ENCODE results near the gene DCLK1. TPM values are rescaled to one million over a fixed set of nuclear protein-coding genes. Genes with fewer than 3 reads are reported as not detected.

DCLK1 gene
- total RNA-seq, 1 experiment from 2014 or later = 0.10 TPM

GRCh38 chr13:35743165-35743564 lies 388.0 kb downstream of the DCLK1 start:
- ATAC-seq = no peak

More at GRCh38 chr13:35743165-35743564, 388.0 kb downstream of the DCLK1 start:
- POLR2A ChIA-PET = no interaction called here
- Histone ChIP-seq H3K4me2 (ENCODE audit: low read length) (no peak overlapping the region), H3K79me2 (ENCODE audit: insufficient read depth, low read length) (no peaks in the 10 kb centered on the region), H4K20me1 (ENCODE audit: insufficient read depth) (no peaks in the 10 kb centered on the region), H3K27ac (ENCODE audit: low read depth, low read length) (no peak overlapping the region), H2AFZ (ENCODE audit: low read depth, low read length, poor library complexity, severe bottlenecking) (no peak overlapping the region), H3K9ac (ENCODE audit: low read length) (no peak overlapping the region), H3K9me2 (ENCODE audit: insufficient read depth) (no peaks in the 10 kb centered on the region), H3K9me3 (ENCODE audit: control insufficient read depth in 1 of 2, insufficient read depth in 1 of 2, low read depth in 1 of 2, low read length in 2 of 2) (no peaks in the 10 kb centered on the region), H3K4me1 (ENCODE audit: control insufficient read depth in 1 of 2, insufficient read depth in 2 of 2, low read length in 2 of 2) (no peaks in the 10 kb centered on the region), H3K4me3 (replicated peaks in 1 of 2; ENCODE audit: low read depth in 1 of 2, low read length in 2 of 2) (no peak overlapping the region), H3K27me3 (ENCODE audit: insufficient read depth, low read length) (peaks cover 5% of the 10 kb centered on the region), H3K36me3 (ENCODE audit: control insufficient read depth in 1 of 2, insufficient read depth in 2 of 2, low read length in 2 of 2) (no peaks in the 10 kb centered on the region)
- DNase-seq (ENCODE audit: low read depth, low spot score) = no peak
- TF ChIP-seq EGR1 (IDR thresholded peaks at IDR 0.05; ENCODE audit: low read depth) = no peak
- TF ChIP-seq ZNF274 (IDR thresholded peaks at IDR 0.05; ENCODE audit: low read depth, low read length) = no peak
- TF ChIP-seq TCF7L2 (IDR thresholded peaks at IDR 0.05; ENCODE audit: borderline replicate concordance, extremely low read depth, insufficient read depth, insufficient read length) = no peak
- TF ChIP-seq CTCF (IDR thresholded peaks at IDR 0.05 in 2 of 3, conservative IDR thresholded peaks at IDR 0.05 in 1 of 3; ENCODE audit: borderline replicate concordance in 1 of 3, insufficient read depth in 1 of 3, low read depth in 2 of 3, low read length in 2 of 3) = no peak
- TF ChIP-seq ATF3 (IDR thresholded peaks at IDR 0.05) = no peak
- TF ChIP-seq ELF1 (IDR thresholded peaks at IDR 0.05; ENCODE audit: borderline replicate concordance, low read depth) = no peak
- TF ChIP-seq ZBTB33 (IDR thresholded peaks at IDR 0.05; ENCODE audit: extremely low read depth, insufficient replicate concordance, low read length) = no peak
- no peak for TF ChIP-seq SP1 (IDR thresholded peaks at IDR 0.05; ENCODE audit: low read depth)
- TF ChIP-seq JUND (IDR thresholded peaks at IDR 0.05) = no peak
- RAD21 ChIA-PET (ENCODE audit: low non-redundant PET in 1 of 2, low total read pairs in 2 of 2, uncharacterized antibody in 2 of 2, unreplicated experiment in 2 of 2) = no interaction called here
- no TSS peak for BruUV-seq (replicated peaks)
- intact Hi-C loops (cut with micrococcal nuclease) = no loop called here
- CTCF ChIA-PET = no interaction called here
